Endometrial microvascular endothelial cells (primary cell): ENCODE data around the gene TCAIM. TPM values are rescaled to one million over a fixed set of nuclear protein-coding genes. Genes with fewer than 3 reads are reported as not detected.

ENCODE experiments used
- in situ Hi-C: cut with HindIII; loops from 2 replicates; pipeline ENCODE4 v1.10.0; 2017; ENCODE audit warnings: low sequenced_read_pairs, low pct_unique_long_range_greater_than_20kb; ENCODE audit errors: inconsistent ontology term
- total RNA-seq: library from RNA; depleted of rRNA; stranded (reverse); fragments of >200 nt; gene quantifications from one replicate; pipeline ENCODE4 v1.2.3, GENCODE V29; 2015; ENCODE audit errors: inconsistent ontology term

TCAIM gene
- total RNA-seq, 1 donor from 2014 or later: 37.9 TPM

DNA sequence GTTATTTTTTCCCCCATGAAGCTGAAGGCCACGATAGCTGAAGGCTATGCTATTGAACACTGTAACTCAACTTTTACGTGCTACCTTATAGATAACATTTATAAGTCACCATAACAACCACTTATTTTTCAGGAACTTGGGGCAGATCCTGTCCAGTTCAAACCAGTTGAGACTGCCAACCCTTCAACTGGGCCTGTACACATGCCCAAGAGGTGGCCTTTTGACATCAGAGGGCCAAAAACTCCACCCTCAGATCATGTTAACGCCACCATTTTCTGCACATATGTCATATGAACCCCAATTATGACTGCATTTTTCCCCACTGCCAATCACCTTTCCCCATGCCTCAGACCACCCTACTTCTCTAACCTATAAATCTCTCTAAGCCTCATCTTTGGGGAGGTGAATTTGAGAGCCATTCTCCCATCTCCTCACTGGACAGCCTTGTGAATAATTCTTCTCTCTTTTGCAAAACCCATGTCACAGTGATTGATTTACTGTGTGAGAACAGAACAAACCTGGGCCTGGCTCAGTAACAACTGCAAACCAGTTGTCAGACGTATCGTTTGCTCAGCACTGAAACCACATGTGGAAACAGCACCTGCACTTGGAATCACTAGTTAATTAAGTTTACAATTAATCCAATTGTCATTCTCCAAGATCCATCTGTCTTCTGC, 96.4 kb downstream of the TCAIM start:
- in situ Hi-C loops: no loop called here

DNA sequence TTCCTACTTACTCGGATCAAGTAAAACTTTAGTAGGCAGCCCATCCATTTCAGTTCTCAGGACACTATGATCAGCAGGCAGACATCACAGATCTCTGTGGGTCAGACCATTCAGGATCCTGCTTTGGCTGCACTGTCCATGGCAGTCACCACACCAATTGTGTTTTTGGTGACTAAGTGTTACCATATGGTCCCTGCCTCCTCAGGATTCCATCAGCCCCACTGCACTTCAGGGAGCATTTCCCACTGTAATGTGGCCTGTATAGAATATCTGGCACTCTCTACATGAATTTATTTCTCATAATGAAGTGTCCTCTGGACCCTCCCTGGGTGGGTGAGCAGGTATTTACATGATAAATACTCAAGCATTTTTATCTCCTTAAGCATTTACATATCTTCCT, 97.6 kb downstream of the TCAIM start:
- in situ Hi-C loops: no loop called here

DNA sequence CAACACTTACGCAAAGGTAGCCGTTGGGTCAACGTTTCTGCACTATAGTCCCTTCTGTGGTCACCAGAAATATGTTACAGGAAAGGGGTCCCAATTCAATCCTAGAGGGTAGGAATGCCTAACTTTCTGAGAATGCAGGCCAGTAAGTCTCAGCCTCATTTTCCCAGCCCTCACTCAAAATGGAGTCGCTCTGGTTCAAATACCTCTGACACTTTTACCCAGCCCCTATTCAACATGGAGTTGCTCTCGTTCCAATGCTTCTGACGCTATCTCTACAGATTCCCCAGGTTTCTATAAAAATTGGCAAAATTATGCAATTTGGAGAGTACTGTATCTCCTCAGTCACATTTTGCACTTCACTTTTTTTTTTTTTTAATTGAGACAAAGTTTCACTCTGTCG, 99.2 kb downstream of the TCAIM start:
- in situ Hi-C loops: no loop called here

DNA sequence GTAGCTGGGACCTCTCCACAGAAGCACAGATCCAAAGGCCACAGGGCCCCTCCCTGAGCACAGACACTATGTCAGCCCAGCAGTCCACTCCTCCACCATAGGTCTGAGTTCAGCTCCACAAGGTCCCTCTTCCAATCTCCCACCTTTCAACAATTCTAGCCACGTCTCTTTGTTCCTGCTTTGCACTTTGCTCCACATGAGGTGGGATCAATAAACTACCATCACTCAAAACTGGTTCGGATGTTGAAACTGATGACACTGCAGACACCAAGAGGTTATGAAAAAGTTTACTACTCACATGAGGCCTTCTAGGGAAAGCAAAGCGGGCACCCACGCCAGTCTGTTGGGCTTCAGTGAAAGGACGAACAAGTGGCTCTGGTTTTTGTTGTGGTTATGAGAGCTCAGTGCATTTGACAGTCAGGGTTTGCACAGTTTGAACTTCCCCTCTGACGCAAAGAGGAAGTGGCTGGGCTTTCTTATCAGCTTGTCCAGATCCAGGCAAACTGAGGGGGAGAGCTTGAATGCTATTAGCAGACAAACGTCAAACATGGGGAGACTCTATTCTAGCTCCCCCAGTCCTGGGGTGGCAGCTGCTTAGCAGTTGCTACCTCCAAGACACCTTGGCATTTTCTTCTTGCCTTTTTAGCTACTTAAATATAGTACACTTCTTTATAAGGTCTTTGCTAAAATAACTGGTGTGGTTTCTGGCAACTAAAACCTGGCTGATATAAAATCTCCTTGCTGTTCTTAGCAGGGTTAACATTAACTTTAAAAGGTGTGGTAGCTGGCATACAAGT, 101.1 kb downstream of the TCAIM start:
- in situ Hi-C loops: no loop called here

DNA sequence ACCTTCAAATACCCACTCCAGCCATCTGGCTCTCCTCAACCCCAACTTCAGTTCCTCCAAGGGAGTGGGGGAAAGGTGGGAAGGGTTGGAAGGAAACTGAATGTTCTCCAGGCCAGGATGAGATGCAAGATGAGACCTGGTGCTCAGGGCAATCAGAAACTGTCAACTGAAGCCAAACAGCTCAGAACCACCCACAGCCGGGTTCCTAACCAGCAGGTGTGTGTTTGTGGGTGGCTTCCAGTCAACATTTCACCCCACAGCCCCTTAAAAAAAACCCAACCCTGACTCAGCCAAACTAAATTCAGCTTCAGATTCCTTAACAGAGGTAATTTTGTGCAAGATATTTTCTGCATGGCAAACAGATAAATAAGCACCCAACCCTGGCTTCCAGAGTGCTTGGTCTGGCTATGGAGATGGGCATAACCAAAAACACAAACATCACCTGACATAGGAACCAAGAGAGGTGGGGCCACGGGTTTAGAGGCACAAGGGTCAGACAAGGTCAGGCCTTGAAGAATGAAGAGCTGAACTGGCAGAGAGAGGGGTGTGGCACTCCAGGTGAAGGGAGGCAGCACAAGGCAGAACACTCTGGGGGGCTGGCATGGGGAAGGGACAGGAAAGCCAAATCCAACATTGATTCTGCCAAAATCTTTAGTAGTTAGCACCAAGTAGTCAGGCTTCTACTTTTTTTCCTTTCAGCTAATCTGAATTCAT, 104.2 kb downstream of the TCAIM start:
- in situ Hi-C loops: no loop called here

DNA sequence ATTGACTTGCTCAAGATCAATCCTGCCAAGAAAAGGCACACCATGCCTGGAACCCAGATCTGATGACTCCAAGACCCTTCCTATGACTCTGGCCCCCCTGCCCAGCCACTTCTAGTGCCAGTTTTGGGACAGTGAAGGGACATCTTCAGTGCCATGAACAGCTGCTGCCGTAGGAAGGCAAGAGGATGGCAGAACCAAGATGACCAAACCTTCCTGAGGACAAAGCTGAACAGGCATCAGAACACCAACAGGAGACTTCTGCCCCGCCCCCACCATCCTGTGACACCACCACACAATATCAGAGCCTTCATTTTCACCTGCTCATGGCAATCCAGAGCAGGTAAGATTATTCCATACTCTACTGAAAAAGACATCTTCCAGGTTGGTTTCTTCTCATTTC, 105.9 kb downstream of the TCAIM start:
- in situ Hi-C loops: no loop called here

DNA sequence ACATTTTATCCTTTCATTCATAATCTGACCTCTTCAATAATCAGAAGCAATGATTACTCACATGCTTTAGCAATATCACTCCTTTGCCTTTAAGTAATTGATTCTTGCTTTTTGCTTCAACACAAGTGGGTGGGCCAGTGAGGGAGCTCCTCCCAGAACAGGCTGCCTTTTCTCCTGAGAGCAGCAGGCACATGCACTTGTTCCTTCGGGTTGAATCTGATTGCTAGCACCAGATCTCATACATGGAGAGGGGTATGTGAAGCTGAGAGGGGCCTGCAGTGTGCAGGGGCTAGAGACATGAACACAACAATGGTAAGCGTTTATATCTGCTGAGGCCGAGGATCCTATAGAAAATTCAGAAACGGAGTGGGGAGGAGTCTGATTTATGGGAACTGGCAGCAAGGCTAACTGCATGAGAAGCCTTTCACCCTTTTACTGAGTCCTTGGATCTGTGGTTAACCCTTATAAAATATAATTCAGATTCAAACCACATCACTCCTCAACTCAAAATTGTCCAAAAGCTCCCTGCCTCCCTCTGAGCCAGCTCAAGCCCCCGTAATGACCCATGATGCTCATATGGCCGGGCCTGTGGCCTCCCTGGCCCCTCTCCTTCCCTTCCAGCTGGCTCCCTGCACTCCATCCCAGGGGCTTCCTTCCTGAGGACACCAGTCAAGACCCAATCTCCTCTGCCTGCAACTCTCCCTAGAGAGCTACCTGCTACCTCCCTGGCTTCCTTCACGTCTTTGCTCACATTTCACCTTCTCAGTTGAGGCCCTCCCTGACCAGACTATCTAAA, 106.5 kb downstream of the TCAIM start:
- in situ Hi-C loops: no loop called here

DNA sequence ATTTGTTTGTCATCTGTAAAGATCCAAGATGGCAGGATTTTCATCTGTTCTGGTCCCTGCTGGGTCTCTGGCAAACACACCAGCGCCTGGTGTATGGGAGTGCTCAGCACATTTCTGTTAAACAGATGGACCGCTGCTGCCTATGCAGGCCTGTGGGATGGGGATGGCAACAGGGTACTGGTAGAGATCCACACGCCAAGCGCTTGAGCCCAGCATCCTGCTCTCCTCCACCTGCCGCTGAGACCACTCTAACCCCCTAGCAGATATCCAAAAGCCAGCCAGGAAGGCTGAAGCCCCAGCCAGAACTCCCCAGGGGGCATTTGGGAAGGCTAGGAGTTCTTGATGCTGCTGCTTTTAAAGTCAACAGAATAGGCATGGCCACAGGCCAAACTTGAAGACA, 107.2 kb downstream of the TCAIM start:
- in situ Hi-C loops: no loop called here

DNA sequence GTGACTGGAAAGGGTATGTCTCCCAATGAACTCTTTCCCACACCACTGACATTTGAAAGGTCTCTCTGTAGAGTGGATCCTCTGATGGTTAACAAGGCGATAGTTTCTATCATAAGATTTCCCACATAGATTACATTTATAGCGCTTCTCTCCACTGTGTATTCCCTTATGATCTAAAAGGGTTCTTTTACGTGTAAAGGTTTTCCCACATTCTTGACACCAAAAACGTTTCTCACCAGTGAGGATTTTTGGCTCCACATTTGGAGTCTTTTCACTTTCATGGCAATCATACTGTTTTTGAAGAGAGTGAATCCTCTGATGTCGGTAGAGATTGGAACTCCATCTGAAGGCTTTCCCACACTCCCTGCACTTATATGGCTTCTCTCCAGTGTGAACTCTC, 108.4 kb downstream of the TCAIM start:
- in situ Hi-C loops: no loop called here

DNA sequence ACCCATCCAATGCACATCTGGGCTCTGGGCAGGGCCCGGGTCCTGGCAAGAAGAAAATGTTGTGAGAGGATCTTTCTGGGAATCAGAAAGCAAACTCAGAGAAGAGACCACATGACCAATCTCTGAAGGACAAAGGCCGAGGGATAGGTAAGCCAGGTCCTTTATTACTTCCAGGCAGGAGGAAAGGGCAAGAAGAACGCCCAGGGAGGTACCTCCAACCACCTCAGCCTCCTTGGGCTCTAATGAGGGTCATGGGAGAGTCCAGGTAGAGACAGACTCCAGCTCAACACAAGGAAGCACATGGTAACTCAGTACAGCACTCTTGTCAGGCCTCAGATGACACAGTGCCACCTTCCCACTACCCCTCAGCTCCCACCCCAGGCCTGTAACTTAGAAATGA, 112.9 kb downstream of the TCAIM start:
- in situ Hi-C loops: no loop called here

DNA sequence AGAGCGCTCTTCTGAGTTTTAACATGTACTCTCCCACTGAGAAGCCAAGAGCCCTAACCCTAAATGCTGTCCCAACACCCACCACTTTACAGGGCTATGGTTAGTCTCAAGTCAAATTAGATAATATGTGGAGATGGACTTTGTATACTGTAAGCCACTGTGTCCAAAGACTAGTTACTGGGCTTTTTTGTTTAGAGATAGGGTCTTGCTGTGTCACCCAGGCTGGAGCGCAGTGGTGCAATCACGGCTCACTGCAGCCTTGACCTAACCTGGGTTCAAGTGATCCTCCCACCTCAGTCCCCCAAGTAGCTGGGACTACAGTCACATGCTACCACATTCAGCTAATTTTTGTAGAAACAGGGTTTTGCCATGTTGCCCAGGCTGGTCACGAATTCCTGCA, 115.7 kb downstream of the TCAIM start:
- in situ Hi-C loops: no loop called here

DNA sequence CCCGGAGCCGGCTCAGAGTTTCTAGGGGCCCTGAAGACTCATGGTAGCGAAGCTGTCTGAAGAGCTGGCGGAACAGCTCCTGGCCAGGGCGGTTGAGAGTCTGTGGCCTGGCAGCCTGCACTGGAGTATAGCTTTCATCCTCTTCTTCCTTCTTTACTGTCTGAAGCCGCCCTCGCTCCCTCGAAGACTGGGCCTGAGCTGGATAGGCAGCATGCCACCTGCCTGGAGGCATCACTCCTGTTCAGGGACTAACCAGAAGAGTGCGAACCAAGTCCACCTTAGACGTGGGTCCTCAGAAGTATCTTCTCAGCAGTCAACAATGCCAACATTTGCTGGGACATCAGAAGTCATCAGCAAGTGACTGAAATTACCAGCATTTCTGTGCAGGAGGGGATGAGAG, 116.8 kb downstream of the TCAIM start:
- in situ Hi-C loops: no loop called here

Other genes with a start within 250 kb of the TCAIM start
- not detected for gene TOPAZ1, start 96.9 kb upstream of the TCAIM start, total RNA-seq
- 6.3 TPM for gene ZNF445, start 138.9 kb downstream of the TCAIM start, total RNA-seq
- gene ZKSCAN7, start 216.4 kb downstream of the TCAIM start, total RNA-seq: 0.93 TPM
- 0.65 TPM for gene ZNF660, start 246.2 kb downstream of the TCAIM start, total RNA-seq